Measurements from ENCODE around the gene FAM181A.

Gene FAM181A

DNA sequence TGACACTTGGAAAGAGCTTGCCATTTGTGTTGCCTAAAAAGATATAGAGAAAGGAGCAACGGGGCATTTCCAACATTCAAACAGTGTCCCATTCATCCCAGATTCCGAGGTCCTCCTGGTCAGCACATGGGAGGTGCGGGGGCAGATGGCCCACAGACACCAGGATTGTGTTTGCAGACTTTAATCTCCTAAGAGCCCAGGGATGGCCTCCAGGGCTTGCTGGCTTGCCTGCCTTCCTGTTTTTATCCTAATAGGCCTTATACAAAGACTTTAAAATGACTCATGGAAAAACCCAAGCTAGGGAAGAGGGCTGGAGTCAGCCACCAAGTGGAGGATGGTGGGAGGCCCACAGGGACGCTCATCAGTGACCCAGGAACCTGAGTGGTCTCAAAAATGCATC, 21.5 kb upstream of the FAM181A start:
- DNase-seq = no peak

DNA sequence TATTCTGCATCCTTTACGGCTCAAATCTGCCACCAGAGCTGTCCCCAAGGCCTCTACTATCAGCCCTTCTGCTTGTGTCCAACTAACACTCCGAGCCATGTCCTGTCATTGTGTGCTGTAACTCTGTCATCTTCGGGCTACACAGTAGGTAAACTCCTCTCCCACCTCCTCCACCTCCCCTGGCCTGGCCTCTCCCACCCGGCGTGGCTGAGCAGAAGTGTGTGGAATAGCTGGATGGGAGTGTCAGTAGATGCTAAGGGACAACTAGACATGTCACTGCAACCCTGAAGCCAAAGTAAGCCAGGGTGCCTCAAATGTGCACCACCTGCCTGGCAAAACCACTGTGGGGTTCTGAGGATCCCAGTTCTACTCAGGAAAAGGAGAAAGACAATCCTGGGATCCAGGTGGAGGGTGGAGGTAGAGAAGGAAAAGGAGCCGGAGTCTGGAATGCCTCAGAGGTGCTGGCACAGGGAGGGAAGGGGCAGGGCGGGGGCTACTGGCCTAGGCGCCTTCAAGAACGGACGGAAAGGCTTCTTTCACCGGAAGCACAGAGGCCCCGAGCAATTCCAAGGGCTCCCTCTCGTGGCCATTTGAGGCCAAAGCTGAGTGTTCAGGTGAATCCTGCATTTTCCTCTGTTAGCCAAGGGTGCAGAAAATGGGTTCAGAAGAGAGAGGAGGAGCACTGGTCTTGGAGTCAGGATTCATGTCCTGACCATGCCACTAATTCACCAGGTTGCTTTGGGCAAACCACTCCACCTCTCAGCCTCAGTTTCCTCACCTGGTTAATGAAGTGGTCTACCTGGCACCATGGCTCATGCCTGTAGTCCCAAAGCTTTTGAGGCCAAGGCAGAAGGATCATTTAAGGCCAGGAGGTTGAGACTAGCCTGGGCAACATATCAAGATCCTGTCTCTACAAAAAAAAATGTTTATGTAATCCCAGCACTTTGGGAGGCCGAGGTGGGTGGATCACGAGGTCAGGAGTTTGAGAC, 20.5 kb upstream of the FAM181A start:
- peak; percentile 81 for DNase-seq

DNA sequence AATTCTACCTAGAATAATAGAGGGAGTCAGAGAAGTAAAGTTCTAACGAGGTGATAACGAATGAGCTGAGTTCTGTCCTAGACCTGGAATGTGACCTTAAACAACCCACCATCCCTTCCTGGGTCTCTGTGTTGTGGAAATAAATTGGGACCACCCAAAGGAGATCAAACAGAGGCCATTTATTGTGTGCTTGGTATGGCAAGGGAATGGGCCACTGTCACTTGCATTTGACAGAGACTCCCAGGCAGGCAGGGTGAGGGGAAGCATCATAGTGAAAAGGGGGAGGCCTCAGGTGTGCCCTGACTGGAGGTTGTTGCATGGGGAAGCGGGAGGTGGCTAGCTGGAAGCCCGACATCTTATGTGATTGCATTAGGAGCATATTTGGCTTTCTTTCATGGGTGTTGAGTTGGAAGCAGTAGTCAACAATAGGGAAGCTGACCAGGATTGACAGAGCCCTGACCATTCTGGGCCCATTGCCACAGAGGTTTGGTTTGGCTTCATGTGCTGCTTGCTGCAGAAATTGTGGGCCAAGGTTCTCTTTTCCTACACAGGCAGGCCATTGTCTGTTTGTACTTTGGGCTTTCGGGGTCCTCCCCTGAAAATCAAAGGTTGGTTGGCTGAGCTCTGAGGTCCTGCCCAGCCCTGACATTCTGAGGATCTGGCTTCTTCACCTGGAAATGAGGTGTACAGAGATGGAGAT, 17.6 kb upstream of the FAM181A start:
- DNase-seq = no peak

DNA sequence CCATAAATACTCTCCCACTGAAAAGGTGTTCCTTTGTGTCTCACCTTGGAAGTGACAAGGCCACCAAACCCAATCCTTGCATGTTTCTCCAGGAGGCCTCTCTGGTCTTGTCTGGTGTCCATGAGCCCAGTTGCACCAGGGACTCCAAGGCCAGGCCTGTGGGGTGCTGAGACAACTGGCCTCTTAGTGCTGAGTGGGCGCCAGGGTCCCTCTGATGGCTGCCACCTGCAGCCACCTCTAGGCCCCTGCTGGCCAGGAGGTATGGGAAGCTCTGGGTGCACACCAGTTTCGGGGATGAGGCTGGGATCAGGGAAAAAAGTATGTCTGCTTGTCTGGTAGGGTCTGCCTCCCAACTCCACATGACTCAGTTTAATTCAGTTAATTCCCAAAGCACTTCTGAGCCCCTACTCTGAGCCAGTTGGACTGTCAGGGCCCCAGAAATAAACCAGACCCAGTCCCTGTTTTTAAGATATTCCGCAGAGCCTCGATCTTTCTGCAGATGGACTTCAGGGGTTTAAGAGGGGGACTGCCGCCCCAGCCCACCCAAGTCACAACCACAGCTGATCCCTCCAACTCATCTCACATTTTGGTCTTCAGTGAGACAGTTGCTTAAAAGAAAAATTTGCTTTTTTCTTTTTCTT, 15.0 kb upstream of the FAM181A start:
- no peak for DNase-seq

DNA sequence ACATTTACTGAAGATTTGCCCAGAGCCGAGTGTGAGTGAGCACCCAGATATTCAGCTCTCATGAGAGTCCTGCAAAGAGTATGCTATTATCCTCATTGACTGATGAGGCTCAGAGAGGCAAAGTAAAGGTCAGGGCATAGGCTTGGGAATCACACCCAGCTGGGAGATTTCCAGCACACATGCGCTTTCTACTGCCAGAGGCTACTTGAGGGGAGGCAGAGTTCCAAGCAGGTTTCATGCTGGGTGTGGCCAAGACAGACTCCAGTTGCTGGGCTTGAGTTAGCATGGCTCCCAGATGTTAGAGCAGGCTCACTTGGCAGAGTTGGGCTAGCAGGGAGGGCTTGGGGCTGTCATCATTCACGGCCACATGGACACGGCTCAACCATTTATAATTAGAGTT, 14.4 kb upstream of the FAM181A start:
- no peak for DNase-seq

DNA sequence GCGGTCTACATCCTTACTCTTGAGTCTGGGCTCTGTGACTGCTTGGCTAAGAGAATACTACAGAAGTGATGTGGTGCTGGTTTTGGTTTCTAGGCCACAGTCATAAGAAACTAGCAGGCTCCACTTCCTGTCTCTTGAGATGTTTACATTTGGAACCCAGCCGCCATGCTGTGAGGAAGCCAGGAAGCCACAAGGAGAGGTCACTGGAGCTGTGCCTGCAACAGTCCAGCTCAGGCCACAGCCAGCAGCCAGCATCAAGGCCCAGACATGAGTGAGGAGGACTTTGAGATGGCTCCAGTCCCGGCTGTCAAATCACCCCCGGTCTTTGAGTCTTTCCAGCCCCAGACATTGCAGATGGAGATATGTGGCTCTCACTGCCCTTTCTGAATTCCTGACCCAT, 12.9 kb upstream of the FAM181A start:
- DNase-seq = no peak

DNA sequence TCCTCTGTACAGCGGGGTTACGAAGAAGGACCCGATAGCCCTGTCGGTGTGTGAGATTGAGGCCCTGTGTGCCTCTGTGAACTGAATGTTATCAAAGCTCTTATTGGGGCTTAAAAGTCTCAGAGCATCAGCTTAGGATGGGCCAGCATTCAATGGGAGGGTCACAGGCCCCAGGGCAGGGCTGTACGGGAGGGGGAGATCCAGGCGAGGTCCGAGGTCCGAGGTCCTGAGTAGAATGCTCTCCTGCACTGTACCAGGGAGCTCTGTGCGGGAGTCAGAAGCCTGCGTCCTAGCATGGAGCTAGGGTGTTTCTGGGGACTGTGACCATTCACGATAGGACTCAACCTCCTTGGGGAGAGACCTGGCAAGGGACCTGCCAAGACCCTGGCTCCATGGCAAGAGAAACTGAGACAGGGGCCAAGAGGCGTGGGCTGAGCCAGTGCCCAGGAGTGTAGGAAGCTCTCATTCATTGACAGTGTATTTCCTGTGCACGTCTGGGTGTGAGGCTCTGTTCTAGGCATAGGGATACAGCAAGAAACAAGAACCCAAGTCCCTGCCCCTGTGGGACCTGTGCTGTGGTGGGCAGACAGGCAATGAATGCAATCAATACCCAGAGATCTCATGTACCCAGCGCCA, 12.0 kb upstream of the FAM181A start:
- no peak for DNase-seq

DNA sequence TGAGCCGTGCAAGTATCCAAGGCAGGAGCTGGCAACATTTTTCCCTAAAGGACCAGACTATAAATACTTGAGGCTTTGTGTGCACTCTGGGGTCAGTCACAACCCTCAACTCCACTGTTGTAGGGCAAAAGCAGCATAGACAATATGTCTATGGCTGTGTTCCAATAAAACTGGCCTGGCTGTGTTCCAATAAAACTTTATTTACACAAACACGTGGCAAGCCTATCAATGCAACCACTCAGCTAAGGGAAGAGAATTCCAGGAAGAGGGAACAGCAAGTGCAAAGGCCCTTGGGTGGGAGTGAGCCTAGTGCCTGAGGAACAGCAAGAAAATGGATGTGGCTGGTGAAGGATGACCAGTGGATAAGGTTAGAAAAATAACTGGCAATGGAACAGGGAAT, 11.3 kb upstream of the FAM181A start:
- no peak for DNase-seq

DNA sequence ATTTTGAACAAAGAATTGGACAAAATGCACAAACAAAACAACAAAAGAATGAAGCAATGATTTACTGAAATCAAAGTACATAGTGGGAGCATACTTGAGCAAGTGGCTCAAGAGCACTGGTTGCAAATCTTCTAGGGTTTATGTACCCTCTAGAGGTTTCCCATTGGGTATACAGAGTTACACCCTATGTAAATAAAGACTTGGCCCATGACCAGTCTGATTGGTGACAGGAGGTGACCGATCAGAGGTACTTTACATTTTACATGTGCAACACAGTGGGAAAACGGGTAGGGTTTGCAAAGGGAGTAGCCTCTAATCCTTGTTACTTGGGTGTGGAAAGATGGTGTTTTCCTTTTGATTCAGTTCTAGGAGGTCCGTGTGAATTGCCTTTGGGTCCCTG, 10.6 kb upstream of the FAM181A start:
- DNase-seq = no peak

DNA sequence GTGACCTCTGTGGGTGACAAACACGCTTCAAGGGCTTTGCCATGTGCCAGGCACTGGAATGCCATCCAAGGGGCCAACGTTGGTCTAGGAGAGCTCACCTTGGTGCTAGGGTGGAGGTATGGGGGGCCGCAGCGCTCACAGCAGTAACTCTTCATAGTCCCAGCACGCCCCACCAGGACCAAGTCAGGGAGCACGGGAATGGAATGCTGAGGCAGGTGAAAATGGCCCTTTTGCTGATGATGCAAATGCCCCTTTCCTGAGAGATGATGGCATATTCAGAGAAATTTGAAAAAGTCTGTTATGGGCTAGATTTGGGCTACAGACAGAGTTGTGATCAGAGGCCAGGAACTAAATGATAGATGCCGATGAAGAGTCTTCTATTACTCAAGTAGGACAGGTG, 10.0 kb upstream of the FAM181A start:
- no peak for DNase-seq

DNA sequence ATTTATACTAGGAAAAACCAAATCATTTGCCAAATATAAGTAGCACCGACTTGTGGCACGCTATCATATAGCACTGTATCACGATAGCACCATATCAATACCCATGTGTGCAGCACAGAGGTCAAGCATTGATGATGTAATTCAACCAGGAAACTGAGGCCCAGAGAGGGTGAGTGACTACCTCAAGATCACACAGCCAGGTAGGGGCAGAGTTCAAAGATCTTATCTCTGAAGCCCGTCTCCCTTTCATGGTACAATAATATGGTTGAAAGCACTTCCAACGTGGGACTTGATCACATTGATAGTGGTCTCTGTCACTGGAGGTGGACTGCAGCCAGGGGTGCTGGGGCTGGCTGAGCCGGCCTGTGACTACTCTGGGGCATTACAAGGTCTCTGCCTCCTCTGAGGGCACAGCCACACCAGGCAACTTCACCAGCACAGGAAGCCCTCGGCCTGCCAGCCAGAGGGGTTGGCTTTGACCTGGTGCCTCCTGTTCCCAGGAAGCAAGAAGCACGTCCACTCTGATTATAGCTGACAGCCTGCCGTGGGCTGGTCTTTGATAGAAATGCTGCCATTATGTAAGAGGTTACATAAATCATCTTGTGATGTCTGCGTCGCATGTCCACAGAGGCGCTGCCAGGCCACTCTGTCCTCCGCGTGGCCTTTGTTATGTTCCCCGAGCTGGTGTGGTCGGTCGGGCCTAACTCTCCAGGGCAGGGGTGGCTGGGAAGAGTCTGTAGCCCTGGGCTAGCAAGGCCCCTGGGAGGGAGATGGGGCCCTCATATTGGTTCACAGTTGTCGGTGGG, 5.9 kb upstream of the FAM181A start:
- DNase-seq = no peak

DNA sequence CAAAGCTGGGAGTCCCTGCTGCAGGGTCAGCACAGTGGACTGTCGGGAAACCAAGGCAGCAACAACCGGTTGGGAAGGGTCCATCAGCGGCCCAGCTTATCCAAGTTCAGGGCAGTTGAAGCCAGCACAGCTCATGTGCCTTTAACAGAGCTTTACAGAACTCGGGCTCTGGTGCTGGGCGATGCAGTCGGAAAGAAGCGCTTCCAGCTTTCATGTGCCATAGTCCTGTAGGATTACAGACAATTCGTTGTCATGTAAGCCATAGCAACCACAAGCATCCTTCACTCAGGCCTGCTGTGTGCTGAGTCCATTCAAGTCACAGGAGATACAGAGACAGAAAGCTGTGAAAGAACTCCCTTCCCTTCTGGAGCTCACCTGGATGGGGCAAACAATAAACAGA, 3.5 kb upstream of the FAM181A start:
- no peak for DNase-seq

DNA sequence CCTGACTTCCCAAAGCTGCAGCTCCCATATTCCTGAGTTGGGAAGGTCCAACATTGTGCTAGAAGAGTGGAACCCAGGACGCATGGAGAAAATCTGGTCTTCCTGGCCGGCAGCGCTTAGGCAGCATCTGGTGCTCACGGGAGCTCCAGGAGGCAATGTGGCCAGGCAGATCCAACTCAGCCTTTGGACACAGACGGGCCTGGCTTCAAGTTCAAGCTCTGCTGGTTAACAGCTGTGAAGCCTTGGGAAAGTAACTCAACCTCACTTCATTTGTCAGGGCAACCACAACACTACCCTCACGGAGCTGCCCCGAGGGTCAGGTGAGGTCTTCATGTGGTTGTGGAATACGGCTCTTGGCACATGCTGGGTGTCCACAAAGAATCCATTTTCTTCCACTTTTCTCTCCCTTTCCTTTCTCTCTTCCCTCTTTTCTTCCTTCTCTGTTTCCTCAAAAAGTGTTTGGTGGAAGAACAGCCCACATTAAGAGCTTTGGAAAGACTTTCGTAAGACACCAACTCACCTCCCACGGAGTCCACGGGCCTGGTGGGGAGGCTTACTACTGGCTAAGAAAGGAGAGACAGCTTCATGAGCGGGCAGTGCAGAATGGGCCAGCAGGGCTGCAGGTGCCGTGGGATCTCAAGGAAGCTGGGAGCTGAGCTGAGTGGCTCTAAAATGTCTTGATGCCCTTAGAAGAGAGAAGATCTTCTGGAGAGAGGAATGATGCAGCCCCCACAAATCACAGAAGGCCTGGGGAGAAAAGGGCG, 2.4 kb upstream of the FAM181A start:
- no peak for DNase-seq

DNA sequence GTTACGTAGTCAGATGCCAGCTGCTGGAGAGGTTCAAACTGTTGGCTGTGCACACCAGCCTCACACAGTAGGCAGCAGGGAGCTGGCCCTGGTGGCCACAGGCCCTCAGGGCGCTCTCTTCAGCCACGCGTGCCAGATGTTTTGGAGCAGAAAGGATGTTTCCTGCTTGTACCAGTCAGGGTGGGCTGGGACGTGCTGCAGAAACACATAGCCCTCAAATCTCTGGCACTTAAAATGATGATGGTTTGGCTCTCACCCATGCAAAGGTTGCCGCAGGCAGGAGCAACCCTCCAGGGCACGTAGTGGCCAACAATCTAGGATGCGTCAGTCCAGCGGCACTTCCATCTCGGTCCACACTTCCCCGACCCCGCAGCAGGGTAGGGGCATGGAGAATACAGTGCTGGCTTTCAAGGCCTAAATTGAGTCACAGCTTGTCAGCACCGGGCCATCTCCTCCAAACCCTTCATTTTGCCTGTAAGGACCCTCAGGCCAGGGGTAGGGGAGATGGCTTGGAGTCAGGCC, 1.7 kb upstream of the FAM181A start:
- no peak for DNase-seq

DNA sequence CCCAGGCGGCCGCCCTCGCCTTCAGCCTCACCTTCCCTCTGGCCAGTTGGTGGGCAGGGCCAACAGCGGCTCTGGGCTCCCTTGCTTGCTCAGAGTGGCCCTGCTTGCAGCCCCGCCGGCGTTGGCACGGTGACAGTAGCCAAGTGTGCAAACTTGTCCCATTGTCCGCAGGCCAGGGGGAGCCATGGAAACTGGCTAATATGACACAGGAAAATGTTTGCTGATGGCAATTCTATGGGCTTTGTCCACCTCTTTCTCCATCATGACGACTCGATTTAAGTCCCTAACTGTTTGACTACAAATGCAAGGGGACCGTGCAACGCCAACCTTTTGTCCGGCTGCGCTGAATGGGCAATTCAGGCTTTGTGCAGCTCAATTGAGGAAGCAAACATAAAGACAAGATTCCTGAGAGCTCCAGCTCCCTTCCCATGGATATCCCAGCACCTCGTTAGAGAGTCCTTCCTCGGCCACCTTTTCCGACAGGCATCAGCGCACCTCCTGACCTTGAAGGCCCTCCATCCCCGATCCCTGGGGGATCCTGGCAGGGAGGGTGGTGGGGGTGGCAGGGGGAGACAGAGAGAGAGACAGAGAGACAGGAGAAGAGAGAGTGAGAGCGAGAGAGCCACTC, 785 bp upstream of the FAM181A start:
- DNase-seq = peak; percentile 78 to 85

DNA sequence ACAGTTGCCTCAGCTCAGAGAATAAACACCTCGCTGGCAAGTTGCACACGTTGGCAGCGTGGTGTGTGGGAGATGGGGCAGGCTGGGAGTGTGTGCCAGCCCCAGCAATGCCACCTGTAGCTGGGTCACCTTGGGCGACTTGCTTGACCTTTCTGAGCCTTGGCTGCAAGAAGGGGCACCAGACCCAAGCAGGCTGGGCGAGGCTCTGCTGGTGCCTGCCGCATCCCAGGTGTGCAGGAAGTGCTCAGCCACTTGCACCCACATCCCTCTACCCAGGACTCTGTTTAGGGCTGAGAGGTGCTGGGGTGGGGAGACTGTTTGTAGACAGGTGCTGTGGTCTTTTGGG, 629 bp downstream of the FAM181A start:
- DNase-seq = no peak

DNA sequence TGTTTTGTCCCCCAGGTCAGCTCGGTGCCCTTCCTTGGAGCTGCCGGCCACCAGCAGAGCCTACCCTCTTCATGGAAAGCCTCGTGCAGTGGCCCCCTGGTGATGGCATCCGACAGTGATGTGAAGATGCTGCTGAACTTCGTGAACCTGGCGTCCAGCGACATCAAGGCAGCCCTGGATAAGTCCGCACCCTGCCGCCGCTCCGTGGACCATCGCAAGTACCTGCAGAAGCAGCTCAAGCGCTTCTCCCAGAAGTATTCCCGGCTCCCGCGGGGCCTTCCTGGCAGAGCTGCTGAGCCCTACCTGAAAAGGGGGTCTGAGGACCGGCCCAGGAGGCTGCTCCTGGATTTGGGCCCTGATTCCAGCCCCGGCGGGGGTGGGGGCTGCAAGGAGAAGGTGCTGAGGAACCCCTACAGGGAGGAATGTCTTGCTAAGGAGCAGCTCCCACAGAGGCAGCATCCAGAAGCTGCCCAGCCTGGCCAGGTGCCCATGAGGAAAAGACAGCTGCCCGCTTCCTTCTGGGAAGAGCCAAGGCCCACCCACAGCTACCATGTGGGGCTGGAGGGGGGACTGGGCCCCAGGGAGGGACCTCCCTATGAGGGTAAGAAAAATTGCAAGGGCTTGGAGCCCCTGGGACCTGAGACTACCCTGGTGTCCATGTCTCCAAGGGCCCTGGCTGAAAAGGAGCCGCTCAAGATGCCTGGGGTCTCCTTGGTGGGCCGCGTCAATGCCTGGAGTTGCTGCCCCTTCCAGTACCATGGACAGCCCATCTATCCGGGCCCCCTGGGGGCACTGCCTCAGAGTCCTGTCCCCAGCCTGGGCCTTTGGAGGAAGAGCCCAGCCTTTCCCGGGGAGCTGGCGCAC, 1.3 kb downstream of the FAM181A start:
- no peak for DNase-seq

DNA sequence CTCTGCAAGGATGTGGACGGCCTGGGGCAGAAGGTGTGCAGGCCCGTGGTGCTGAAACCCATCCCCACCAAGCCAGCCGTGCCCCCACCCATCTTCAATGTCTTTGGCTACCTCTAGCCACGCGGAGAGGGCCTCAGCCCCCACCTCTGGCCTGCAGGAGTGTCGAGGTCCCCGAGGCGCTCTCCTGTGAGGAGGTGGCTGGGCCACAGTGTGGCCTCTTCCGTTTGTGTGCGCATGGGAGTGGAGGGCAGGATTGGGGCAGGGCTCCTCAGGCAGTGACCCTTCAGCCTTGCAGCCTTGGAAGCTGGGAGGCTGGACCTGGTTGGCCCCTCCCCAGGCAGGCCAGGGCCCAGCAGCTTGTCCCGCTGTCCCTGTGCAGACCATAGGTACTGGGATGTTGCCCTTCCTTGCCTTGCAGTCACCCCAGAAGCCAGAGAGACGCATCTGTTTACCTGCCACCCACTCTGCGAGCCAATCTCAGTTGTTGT, 1.9 kb downstream of the FAM181A start:
- no peak for DNase-seq

DNA sequence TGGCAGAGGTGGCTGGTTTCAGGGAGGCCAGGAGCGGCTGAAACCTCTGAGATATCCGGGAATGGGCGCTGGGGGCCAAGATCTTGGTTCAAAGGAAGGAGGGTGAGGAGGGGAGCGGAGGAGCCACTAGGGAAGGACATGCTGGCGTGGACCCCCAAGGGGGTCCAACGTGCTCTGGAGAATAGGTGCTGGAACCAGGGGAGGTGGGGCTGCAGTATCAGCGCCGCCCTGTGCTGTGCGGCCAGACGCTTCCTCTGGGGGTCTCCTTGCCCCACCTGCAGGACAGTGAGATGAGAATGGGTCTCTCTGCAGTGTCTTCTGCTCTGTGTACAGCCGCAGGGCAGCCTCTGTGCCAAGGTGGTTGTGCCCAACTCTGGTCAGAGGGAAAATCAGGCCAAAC, 2.5 kb downstream of the FAM181A start:
- no peak for DNase-seq

All from NCI-H2081 (cell line).